ENCODE measurements around the gene CCDC32. TPM values are rescaled to one million over a fixed set of nuclear protein-coding genes. Genes with fewer than 3 reads are reported as not detected.

The CCDC32 gene
- total and polyA plus RNA-seq, 2 of the 13 experiments (the other 11 are each of a cell fraction or from before 2014, with no cell fraction given) = 10.8 to 23.2 TPM

DNA sequence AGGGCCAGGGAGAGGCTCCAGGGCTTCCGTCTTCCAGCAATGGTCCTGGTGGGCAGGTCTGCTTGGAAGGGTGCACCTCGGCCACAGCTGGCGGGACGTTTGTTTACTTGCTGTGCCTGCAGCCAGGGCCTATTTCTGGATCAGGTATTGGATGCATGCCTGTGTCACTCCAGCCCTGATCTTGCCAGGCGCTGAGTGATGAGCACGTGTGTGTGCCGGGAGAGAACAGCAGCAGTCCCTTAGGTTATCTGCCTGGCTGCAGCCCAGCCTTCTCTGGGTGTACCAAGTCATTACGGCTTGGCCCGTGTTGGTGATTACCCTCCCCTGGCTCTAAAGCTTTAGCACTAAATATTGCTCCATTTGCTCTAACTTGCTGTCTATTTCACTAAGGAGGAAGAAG is 14.9 kb downstream of the CCDC32 start:
- CTCF ChIA-PET (ENCODE audit: low intra/inter-chr PET ratio, low total read pairs) = no interaction called here
- in situ Hi-C loops (cut with HindIII; ENCODE audit: extremely low pct_ligation_motif_present, low pct_unique_long_range_greater_than_20kb) (no loop called here), intact Hi-C loops (cut with micrococcal nuclease; ENCODE audit: unreplicated experiment) (no loop called here)
- DNase-seq (ENCODE audit: low spot score) (no peak), ATAC-seq (no peak), FAIRE-seq (no peak)
- Histone ChIP-seq H3K27ac (ENCODE audit: extremely low read length, insufficient read depth, low read length) (no peak overlapping the region), H3K9ac (ENCODE audit: insufficient read depth, low read depth, low read length) (no peak overlapping the region), H4K20me1 (ENCODE audit: insufficient read depth, low read length) (no peaks in the 10 kb centered on the region), H2AFZ (ENCODE audit: low read length) (no peak overlapping the region), H3K4me3 (replicated peaks in 1 of 3; ENCODE audit: insufficient read depth in 1 of 3, low read depth in 2 of 3, low read length in 3 of 3) (no peak overlapping the region), H3K27me3 (ENCODE audit: control insufficient read depth in 1 of 2, insufficient read depth in 2 of 2, low read length in 2 of 2) (no peaks in the 10 kb centered on the region), H3K4me1 (ENCODE audit: insufficient read depth, low read length) (no peaks in the 10 kb centered on the region), H3K36me3 (replicated peaks in 1 of 2; ENCODE audit: control insufficient read depth in 1 of 2, insufficient read depth in 2 of 2, low read length in 2 of 2) (peaks cover 3 to 26% of the 10 kb centered on the region in 2 experiments; a peak in 4 of 5 replicates), H3K9me3 (ENCODE audit: low read length) (no peaks in the 10 kb centered on the region), H3K79me2 (ENCODE audit: insufficient read depth, low read length) (no peaks in the 10 kb centered on the region), H3K4me2 (ENCODE audit: low read depth, low read length) (no peak overlapping the region)
- POLR2A ChIA-PET = no interaction called here
- WGBS (ENCODE audit: low lambda C conversion rate) = 100% methylated on average over 4 of the region's 9 CpGs
- TF ChIP-seq ZNF709 (CRISPR knock-in tag; IDR thresholded peaks at IDR 0.05) (no peak), ARNT2 (CRISPR knock-in tag; IDR thresholded peaks at IDR 0.05; ENCODE audit: low read depth) (no peak), MEF2D (CRISPR knock-in tag; IDR thresholded peaks at IDR 0.05) (no peak), GABPB1 (CRISPR knock-in tag; IDR thresholded peaks at IDR 0.05) (no peak), ZNF589 (CRISPR knock-in tag; conservative IDR thresholded peaks at IDR 0.05) (no peak), ZNF720 (CRISPR knock-in tag; IDR thresholded peaks at IDR 0.05) (no peak), RFXAP (CRISPR knock-in tag; IDR thresholded peaks at IDR 0.05; ENCODE audit: borderline replicate concordance) (no peak), EED (CRISPR knock-in tag; IDR thresholded peaks at IDR 0.05) (no peak), ASH2L (IDR thresholded peaks at IDR 0.05; ENCODE audit: insufficient read length, low read depth, low read length) (no peak), SP140L (CRISPR knock-in tag; IDR thresholded peaks at IDR 0.05; ENCODE audit: borderline replicate concordance) (no peak), ATF7 (IDR thresholded peaks at IDR 0.05) (no peak), ATF7 (CRISPR knock-in tag; IDR thresholded peaks at IDR 0.05) (no peak), ZNF20 (CRISPR knock-in tag; IDR thresholded peaks at IDR 0.05) (no peak), ZBTB7B (CRISPR knock-in tag; IDR thresholded peaks at IDR 0.05) (no peak), NFKBIZ (CRISPR knock-in tag; IDR thresholded peaks at IDR 0.05) (no peak), MAFK (conservative IDR thresholded peaks at IDR 0.05 in 1 of 2, IDR thresholded peaks at IDR 0.05 in 1 of 2; ENCODE audit: low read length in 2 of 2) (no peak)
- TF ChIP-seq, protein P1, sequence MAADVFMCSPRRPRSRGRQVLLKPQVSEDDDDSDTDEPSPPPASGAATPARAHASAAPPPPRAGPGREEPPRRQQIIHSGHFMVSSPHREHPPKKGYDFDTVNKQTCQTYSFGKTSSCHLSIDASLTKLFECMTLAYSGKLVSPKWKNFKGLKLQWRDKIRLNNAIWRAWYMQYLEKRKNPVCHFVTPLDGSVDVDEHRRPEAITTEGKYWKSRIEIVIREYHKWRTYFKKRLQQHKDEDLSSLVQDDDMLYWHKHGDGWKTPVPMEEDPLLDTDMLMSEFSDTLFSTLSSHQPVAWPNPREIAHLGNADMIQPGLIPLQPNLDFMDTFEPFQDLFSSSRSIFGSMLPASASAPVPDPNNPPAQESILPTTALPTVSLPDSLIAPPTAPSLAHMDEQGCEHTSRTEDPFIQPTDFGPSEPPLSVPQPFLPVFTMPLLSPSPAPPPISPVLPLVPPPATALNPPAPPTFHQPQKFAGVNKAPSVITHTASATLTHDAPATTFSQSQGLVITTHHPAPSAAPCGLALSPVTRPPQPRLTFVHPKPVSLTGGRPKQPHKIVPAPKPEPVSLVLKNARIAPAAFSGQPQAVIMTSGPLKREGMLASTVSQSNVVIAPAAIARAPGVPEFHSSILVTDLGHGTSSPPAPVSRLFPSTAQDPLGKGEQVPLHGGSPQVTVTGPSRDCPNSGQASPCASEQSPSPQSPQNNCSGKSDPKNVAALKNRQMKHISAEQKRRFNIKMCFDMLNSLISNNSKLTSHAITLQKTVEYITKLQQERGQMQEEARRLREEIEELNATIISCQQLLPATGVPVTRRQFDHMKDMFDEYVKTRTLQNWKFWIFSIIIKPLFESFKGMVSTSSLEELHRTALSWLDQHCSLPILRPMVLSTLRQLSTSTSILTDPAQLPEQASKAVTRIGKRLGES (CRISPR knock-in tag; IDR thresholded peaks at IDR 0.05; ENCODE audit: borderline replicate concordance) = no peak
- TF ChIP-seq, protein P2, sequence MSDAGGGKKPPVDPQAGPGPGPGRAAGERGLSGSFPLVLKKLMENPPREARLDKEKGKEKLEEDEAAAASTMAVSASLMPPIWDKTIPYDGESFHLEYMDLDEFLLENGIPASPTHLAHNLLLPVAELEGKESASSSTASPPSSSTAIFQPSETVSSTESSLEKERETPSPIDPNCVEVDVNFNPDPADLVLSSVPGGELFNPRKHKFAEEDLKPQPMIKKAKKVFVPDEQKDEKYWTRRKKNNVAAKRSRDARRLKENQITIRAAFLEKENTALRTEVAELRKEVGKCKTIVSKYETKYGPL (CRISPR knock-in tag; IDR thresholded peaks at IDR 0.05) = no peak
- TF ChIP-seq, protein P3, sequence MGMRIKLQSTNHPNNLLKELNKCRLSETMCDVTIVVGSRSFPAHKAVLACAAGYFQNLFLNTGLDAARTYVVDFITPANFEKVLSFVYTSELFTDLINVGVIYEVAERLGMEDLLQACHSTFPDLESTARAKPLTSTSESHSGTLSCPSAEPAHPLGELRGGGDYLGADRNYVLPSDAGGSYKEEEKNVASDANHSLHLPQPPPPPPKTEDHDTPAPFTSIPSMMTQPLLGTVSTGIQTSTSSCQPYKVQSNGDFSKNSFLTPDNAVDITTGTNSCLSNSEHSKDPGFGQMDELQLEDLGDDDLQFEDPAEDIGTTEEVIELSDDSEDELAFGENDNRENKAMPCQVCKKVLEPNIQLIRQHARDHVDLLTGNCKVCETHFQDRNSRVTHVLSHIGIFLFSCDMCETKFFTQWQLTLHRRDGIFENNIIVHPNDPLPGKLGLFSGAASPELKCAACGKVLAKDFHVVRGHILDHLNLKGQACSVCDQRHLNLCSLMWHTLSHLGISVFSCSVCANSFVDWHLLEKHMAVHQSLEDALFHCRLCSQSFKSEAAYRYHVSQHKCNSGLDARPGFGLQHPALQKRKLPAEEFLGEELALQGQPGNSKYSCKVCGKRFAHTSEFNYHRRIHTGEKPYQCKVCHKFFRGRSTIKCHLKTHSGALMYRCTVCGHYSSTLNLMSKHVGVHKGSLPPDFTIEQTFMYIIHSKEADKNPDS (CRISPR knock-in tag; IDR thresholded peaks at IDR 0.05) = no peak
- BruUV-seq (replicated peaks) = no TSS peak
